Brain microvascular endothelial cell (primary cell): ENCODE measurements around the gene PKP4.

ENCODE experiments used
- DNase-seq: peaks from one replicate; pipeline ENCODE4 v3.0.0-alpha.2; 2020
- H3K27ac ChIP-seq: fragments of 250-450 bp; sonication (Bioruptor Pico); 2 replicates; pipeline ENCODE4 v1.5.1; 2020; ENCODE audit warnings: mild to moderate bottlenecking, moderate library complexity
- H3K27me3 ChIP-seq: fragments of 250-450 bp; sonication (Bioruptor Pico); replicated peaks from 2 replicates; pipeline ENCODE4 v1.5.1; 2020; ENCODE audit warnings: mild to moderate bottlenecking
- H3K36me3 ChIP-seq: fragments of 250-450 bp; sonication (Bioruptor Pico); replicated peaks from 2 replicates; pipeline ENCODE4 v1.5.1; 2020; ENCODE audit warnings: mild to moderate bottlenecking
- H3K4me3 ChIP-seq: 2 replicates; pipeline ENCODE4 v1.5.1; 2011; ENCODE audit warnings: low read depth, mild to moderate bottlenecking, control low read depth, low read length, moderate library complexity
- CTCF ChIP-seq: IDR thresholded peaks from 2 replicates; pipeline ENCODE4 v1.5.1; 2011; ENCODE audit warnings: low read depth, mild to moderate bottlenecking, moderate library complexity, low read length, control low read depth, inconsistent platforms; ENCODE audit errors: missing control alignments
- in situ Hi-C: cut with HindIII; loops from 2 replicates; pipeline ENCODE4 v1.10.0; 2017; ENCODE audit warnings: low sequenced_read_pairs, low pct_ligation_motif_present

Gene PKP4

GRCh38 chr2:158616480-158617000, 159.8 kb downstream of the PKP4 start:
- no peak for TF ChIP-seq CTCF
- in situ Hi-C loops = no loop called here
- no peaks in the 10 kb centered on the region for H3K27me3 ChIP-seq
- peaks cover 5% of the 10 kb centered on the region for H3K36me3 ChIP-seq
- DNase-seq = no peak
- H3K27ac ChIP-seq = no peak overlapping the region
- no peak overlapping the region for H3K4me3 ChIP-seq

- Histone ChIP-seq H3K36me3 (peaks cover 12% of the 10 kb centered on the region), H3K27ac (peak overlapping the region; percentile 54), H3K27me3 (no peaks in the 10 kb centered on the region), H3K4me3 (no peak overlapping the region)
- TF ChIP-seq CTCF = no peak
- DNase-seq = no peak
- in situ Hi-C loops = no loop called here
Measured at GRCh38 chr2:158618891-158619490, 162.2 kb downstream of the PKP4 start.

GRCh38 chr2:158619496-158619895, 162.7 kb downstream of the PKP4 start:
- no peak overlapping the region for H3K4me3 ChIP-seq
- H3K27ac ChIP-seq = peak overlapping the region; percentile 54
- DNase-seq = peak; percentile 40
- in situ Hi-C loops = no loop called here
- peaks cover 12% of the 10 kb centered on the region for H3K36me3 ChIP-seq
- no peak for TF ChIP-seq CTCF
- H3K27me3 ChIP-seq = no peaks in the 10 kb centered on the region

- in situ Hi-C loops = no loop called here
- peaks cover 18% of the 10 kb centered on the region for H3K36me3 ChIP-seq
- no peaks in the 10 kb centered on the region for H3K27me3 ChIP-seq
- no peak for TF ChIP-seq CTCF
- DNase-seq = no peak
- H3K4me3 ChIP-seq = no peak overlapping the region
- no peak overlapping the region for H3K27ac ChIP-seq
Measured at GRCh38 chr2:158620656-158621055, 163.9 kb downstream of the PKP4 start.

DNA sequence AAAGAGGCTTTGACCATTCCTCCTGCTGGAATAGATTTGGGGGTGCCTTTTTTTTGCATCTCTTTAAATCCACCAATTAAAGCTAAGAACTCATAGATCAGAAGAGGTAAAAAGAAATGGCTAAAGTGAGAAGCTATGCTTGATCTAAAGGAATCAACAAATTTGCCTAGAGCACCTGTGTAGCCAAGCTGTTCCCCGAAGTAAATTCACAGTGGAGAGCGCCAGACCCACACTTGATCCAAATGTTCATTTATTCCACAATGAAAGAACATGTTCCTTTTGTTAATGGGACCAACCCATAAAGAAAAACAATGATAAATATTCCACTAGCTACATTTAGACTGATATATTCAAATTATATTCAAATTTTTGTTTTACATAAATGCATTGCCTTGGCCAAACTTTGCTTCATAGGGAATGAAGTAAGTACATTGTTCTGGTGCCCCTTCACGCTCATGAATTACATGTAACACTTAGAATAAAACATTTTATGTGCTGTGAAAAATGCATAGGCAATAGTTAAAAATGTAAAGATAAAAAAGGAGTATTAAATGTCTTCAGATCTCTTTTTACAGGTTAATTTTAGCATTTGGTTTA, 167.4 kb downstream of the PKP4 start:
- no peaks in the 10 kb centered on the region for H3K27me3 ChIP-seq
- no peak overlapping the region for H3K4me3 ChIP-seq
- in situ Hi-C loops = no loop called here
- DNase-seq = no peak
- H3K27ac ChIP-seq = no peak overlapping the region
- no peak for TF ChIP-seq CTCF
- peaks cover 18% of the 10 kb centered on the region for H3K36me3 ChIP-seq

DNA sequence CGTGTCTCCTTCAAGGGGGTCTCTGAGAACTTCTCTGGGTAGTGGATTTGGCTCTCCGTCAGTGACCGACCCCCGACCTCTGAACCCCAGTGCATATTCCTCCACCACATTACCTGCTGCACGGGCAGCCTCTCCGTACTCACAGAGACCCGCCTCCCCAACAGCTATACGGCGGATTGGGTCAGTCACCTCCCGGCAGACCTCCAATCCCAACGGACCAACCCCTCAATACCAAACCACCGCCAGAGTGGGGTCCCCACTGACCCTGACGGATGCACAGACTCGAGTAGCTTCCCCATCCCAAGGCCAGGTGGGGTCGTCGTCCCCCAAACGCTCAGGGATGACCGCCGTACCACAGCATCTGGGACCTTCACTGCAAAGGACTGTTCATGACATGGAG, 168.2 kb downstream of the PKP4 start:
- no peak for TF ChIP-seq CTCF
- Histone ChIP-seq H3K4me3 (no peak overlapping the region), H3K27ac (no peak overlapping the region), H3K36me3 (peaks cover 18% of the 10 kb centered on the region), H3K27me3 (no peaks in the 10 kb centered on the region)
- DNase-seq = no peak
- in situ Hi-C loops = no loop called here
